ENCODE results near the gene MYCBP2.

GRCh38 chr13:77309254-77309653, 17.6 kb downstream of the MYCBP2 start:
- TF ChIP-seq CTCF (conservative IDR thresholded peaks at IDR 0.05 in 1 of 2, IDR thresholded peaks at IDR 0.05 in 1 of 2; ENCODE audit: extremely low read depth in 1 of 2, insufficient read depth in 1 of 2, low read depth in 1 of 2, low read length in 2 of 2) (no peak), EZH2 (IDR thresholded peaks at IDR 0.05; ENCODE audit: borderline replicate concordance, low read length) (no peak)
